Endothelial cell of umbilical vein (primary cell): ENCODE measurements around the gene USP47. TPM values are rescaled to one million over a fixed set of nuclear protein-coding genes. Genes with fewer than 3 reads are reported as not detected.

Source experiments
- BruUV-seq: library from RNA; stranded (reverse); fragments of 400-500 nt; replicated peaks from 2 replicates; lab custom pipeline; 2021; lab: Mats Ljungman, UMichigan
- CTCF ChIA-PET: fragments of 300-600, 350-600 bp; sonication (Branson Sonifier 250); formaldehyde crosslinking; loops from one replicate; lab custom pipeline; 2021; ENCODE audit warnings: antibody characterized with exemption, inconsistent platforms; lab: Charles Lee
- POLR2A ChIA-PET: fragments of 300-600, 350-600 bp; sonication (Branson Sonifier 250); formaldehyde crosslinking; loops from one replicate; lab custom pipeline; 2021; ENCODE audit warnings: antibody characterized with exemption, inconsistent platforms; lab: Charles Lee
- DNase-seq: peaks from one replicate; pipeline ENCODE4 v3.0.0-alpha.2; 2011; ENCODE audit warnings: low read depth, low spot score
- FAIRE-seq: peaks from 2 replicates; lab custom pipeline; 2011; peaks lifted over from hg19 to GRCh38; lab: Jason Lieb, UNC
- H2AFZ ChIP-seq: 2 replicates; pipeline ENCODE4 v1.6.0; 2012; ENCODE audit warnings: low read depth, low read length, control low read depth, inconsistent platforms
- H3K27ac ChIP-seq: 2 replicates; pipeline ENCODE4 v1.5.1; 2011; ENCODE audit warnings: low read depth, mild to moderate bottlenecking, control low read depth, low read length, moderate library complexity; ENCODE audit not compliant: insufficient read depth
- H3K27me3 ChIP-seq, 2 experiments: 2 replicates each; pipeline versions ENCODE4 v1.6.0 to v1.6.1; 2011; ENCODE audit warnings: low read length in 2 of 2, mixed read lengths in 1 of 2; ENCODE audit not compliant: control insufficient read depth in 2 of 2, insufficient read depth in 2 of 2
- H3K36me3 ChIP-seq, 2 experiments: 2 replicates in 1 of 2; 3 replicates in 1 of 2; pipeline ENCODE4 v1.5.1; 2011; ENCODE audit warnings: low read length in 2 of 2, mild to moderate bottlenecking in 1 of 2, moderate library complexity in 1 of 2; ENCODE audit not compliant: control insufficient read depth in 2 of 2, insufficient read depth in 2 of 2; ENCODE audit errors: extremely low read depth in 1 of 2
- H3K4me1 ChIP-seq: 3 replicates; pipeline ENCODE4 v1.5.1; 2011; ENCODE audit warnings: mild to moderate bottlenecking, low read length; ENCODE audit not compliant: control insufficient read depth, insufficient read depth; ENCODE audit errors: extremely low read depth
- H3K4me2 ChIP-seq: 2 replicates; pipeline ENCODE4 v1.6.1; 2011; ENCODE audit warnings: low read length, control low read depth, mixed read lengths; ENCODE audit not compliant: insufficient read depth
- H3K4me3 ChIP-seq, 3 experiments: fragments of 200-600 bp in 1 of 3; sonication (generic), shearing (Covaris generic) in 1 of 3; replicated peaks in 1 of 3; 2 replicates each; pipeline ENCODE4 v1.5.1; 2011 to 2016; ENCODE audit warnings: control low read depth in 3 of 3, low read length in 3 of 3, mild to moderate bottlenecking in 2 of 3, inconsistent platforms in 1 of 3, low read depth in 1 of 3, moderate library complexity in 1 of 3; ENCODE audit not compliant: insufficient read depth in 1 of 3
- H3K79me2 ChIP-seq: 2 replicates; pipeline ENCODE4 v1.6.0; 2012; ENCODE audit warnings: low read length, inconsistent platforms; ENCODE audit not compliant: control insufficient read depth, insufficient read depth
- H3K9ac ChIP-seq: replicated peaks from 2 replicates; pipeline ENCODE3; 2011; ENCODE audit warnings: low read length, control low read depth; ENCODE audit not compliant: insufficient read depth; ENCODE audit errors: extremely low read depth
- H3K9me1 ChIP-seq: replicated peaks from 3 replicates; pipeline ENCODE4 v1.6.0; 2011; ENCODE audit warnings: mild to moderate bottlenecking, low read length; ENCODE audit not compliant: control insufficient read depth, insufficient read depth; ENCODE audit errors: extremely low read depth
- H3K9me3 ChIP-seq: replicated peaks from 2 replicates; pipeline ENCODE4 v1.5.1; 2012; ENCODE audit warnings: low read length, inconsistent platforms; ENCODE audit not compliant: control insufficient read depth, insufficient read depth
- H4K20me1 ChIP-seq: replicated peaks from 2 replicates; pipeline ENCODE3; 2011; ENCODE audit warnings: mild to moderate bottlenecking, low read length; ENCODE audit not compliant: control insufficient read depth, insufficient read depth; ENCODE audit errors: extremely low read depth
- CTCF ChIP-seq, 2 donors: IDR thresholded peaks; 1 replicate in 1 of 2; 2 replicates in 1 of 2; pipeline ENCODE4 v1.5.1; 2011; ENCODE audit warnings: low read length in 2 of 2, mild to moderate bottlenecking in 2 of 2, moderate library complexity in 2 of 2, control low read depth in 1 of 2, inconsistent platforms in 1 of 2, low read depth in 1 of 2; ENCODE audit not compliant: insufficient read depth in 1 of 2; ENCODE audit errors: extremely low read depth in 1 of 2
- EZH2 ChIP-seq: IDR thresholded peaks from 2 replicates; pipeline ENCODE4 v1.6.1; 2012; ENCODE audit warnings: borderline replicate concordance, low read depth, mild to moderate bottlenecking, moderate library complexity, low read length, inconsistent platforms; ENCODE audit not compliant: severe bottlenecking
- FOS ChIP-seq: IDR thresholded peaks from 2 replicates; pipeline ENCODE4 v1.6.1; 2011; ENCODE audit warnings: mild to moderate bottlenecking, low read length, moderate library complexity, borderline replicate concordance; ENCODE audit not compliant: insufficient read depth
- GATA2 ChIP-seq: IDR thresholded peaks from 2 replicates; pipeline ENCODE4 v1.7.0; 2011; ENCODE audit warnings: low read depth, mild to moderate bottlenecking, moderate library complexity, mixed read lengths, low read length; ENCODE audit not compliant: insufficient read length, insufficient read depth
- JUN ChIP-seq: IDR thresholded peaks from 2 replicates; pipeline ENCODE4 v1.6.1; 2011; ENCODE audit warnings: borderline replicate concordance, low read depth; ENCODE audit not compliant: insufficient read length, insufficient read depth
- MAX ChIP-seq: IDR thresholded peaks from 2 replicates; pipeline ENCODE4 v1.6.1; 2011; ENCODE audit not compliant: insufficient read depth, insufficient read length
- MYC ChIP-seq: IDR thresholded peaks from one replicate; pipeline ENCODE4 v1.6.1; 2011; ENCODE audit warnings: mild to moderate bottlenecking, low read depth, low read length
- POLR2A ChIP-seq: IDR thresholded peaks from 2 replicates; pipeline ENCODE4 v1.6.1; 2012; ENCODE audit warnings: low read depth, mild to moderate bottlenecking, control low read depth, low read length
- POLR2AphosphoS5 ChIP-seq: IDR thresholded peaks from 2 replicates; pipeline ENCODE4 v1.6.1; 2012; ENCODE audit warnings: low read depth, mild to moderate bottlenecking, control low read depth, low read length, moderate library complexity; ENCODE audit not compliant: insufficient read depth
- dilution Hi-C: fragments of 300-500 bp; cut with MboI; formaldehyde crosslinking; loops from one replicate; pipeline ENCODE4 v1.15.0; 2019; ENCODE audit warnings: low sequenced_read_pairs; ENCODE audit not compliant: extremely low pct_ligation_motif_present
- intact Hi-C: fragments of 100-400 bp; cut with micrococcal nuclease; formaldehyde crosslinking; loops from one replicate; pipeline ENCODE4 v1.10.0; 2022
- polyA plus RNA-seq, 4 experiments: library from polyadenylated mRNA; depleted of rRNA in 3 of 4; stranded (reverse) in 3 of 4; unstranded in 1 of 4; fragments of >200 nt; gene quantifications; 2 replicates each; pipeline versions ENCODE4 v1.2.1 to v1.2.3, GENCODE V29; 2011 to 2012; ENCODE audit warnings: missing spikeins in 1 of 4
- total RNA-seq: library from RNA; stranded (reverse); gene quantifications from 2 replicates; pipeline ENCODE4 v1.2.3, GENCODE V29; 2021

Gene USP47
- total and polyA plus RNA-seq, 2 donors (not counting 3 experiments of a cell fraction or from before 2014, with no cell fraction given): 7.8 to 38.0 TPM

- Histone ChIP-seq H3K27me3 (no peaks in the 10 kb centered on the region), H3K9ac (no peak overlapping the region), H3K4me2 (no peak overlapping the region), H3K9me3 (no peaks in the 10 kb centered on the region), H3K27ac (no peak overlapping the region), H2AFZ (no peak overlapping the region), H3K4me3 (no peak overlapping the region), H3K79me2 (peaks cover 83% of the 10 kb centered on the region), H3K4me1 (peaks cover 16% of the 10 kb centered on the region), H3K36me3 (no peaks in the 10 kb centered on the region), H4K20me1 (peaks cover 12% of the 10 kb centered on the region), H3K9me1 (no peaks in the 10 kb centered on the region)
- dilution Hi-C loops (no loop called here), intact Hi-C loops (no loop called here)
- DNase-seq (no peak), FAIRE-seq (no peak)
- ChIA-PET CTCF (no interaction called here), POLR2A (no interaction called here)
- BruUV-seq: no TSS peak
- no peak for TF ChIP-seq JUN
- no peak for TF ChIP-seq POLR2AphosphoS5
- no peak for TF ChIP-seq MYC
- TF ChIP-seq GATA2: no peak
- TF ChIP-seq POLR2A: no peak
- TF ChIP-seq FOS: no peak
- no peak for TF ChIP-seq CTCF (IDR thresholded peaks at IDR 0.05; ENCODE audit: extremely low read depth in 1 of 2, insufficient read depth in 1 of 2, low read depth in 1 of 2, low read length in 2 of 2)
- TF ChIP-seq MAX: no peak
- TF ChIP-seq EZH2: no peak
Observed at GRCh38 chr11:11857769-11858168, 16.0 kb downstream of the USP47 start.
